Stomach (tissue), 9 donors: ENCODE results near the gene PRKCZ. TPM values are rescaled to one million over a fixed set of nuclear protein-coding genes. Genes with fewer than 3 reads are reported as not detected.

Experiments used
- DNase-seq, 2 donors: peaks; one replicate each; pipeline versions ENCODE4 v3.0.0 to v3.0.0-alpha.2; 2013 to 2019
- H3K27ac ChIP-seq, 5 donors: fragments of 200-600 bp in 4 of 5; sonication (generic) in 4 of 5; one replicate each; pipeline ENCODE4 v1.5.1; 2013 to 2019; ENCODE audit warnings: mild to moderate bottlenecking in 1 of 5, moderate library complexity in 1 of 5
- H3K27me3 ChIP-seq, 3 donors: fragments of 200-600 bp; sonication (generic); one replicate each; pipeline ENCODE4 v1.5.1; 2017 to 2019; ENCODE audit warnings: mixed run types in 1 of 3
- H3K36me3 ChIP-seq, 4 donors: fragments of 200-600 bp; sonication (generic); 1 replicate in 3 of 4; 2 replicates in 1 of 4; pipeline ENCODE4 v1.5.1; 2016 to 2019
- H3K4me1 ChIP-seq, 4 donors: fragments of 200-600 bp; sonication (generic); one replicate each; pipeline ENCODE4 v1.5.1; 2016 to 2019
- H3K4me3 ChIP-seq, 4 donors: fragments of 200-600 bp; sonication (generic) in 3 of 4; one replicate each; pipeline ENCODE4 v1.5.1; 2016 to 2019; ENCODE audit warnings: mild to moderate bottlenecking in 1 of 4
- H3K9me3 ChIP-seq, 4 donors: fragments of 200-600 bp; sonication (generic); one replicate each; pipeline ENCODE4 v1.5.1; 2016 to 2019
- EP300 ChIP-seq: sonication (generic); formaldehyde crosslinking; IDR thresholded peaks from one replicate; pipeline ENCODE4 v1.6.1; 2017; ENCODE audit warnings: antibody characterized with exemption
- POLR2A ChIP-seq, 4 donors: fragments of 450-650 bp; IDR thresholded peaks; one replicate each; pipeline ENCODE4 v1.6.1; 2016; ENCODE audit warnings: antibody characterized with exemption in 4 of 4, control low read depth in 2 of 4, mild to moderate bottlenecking in 1 of 4, moderate library complexity in 1 of 4
- POLR2AphosphoS5 ChIP-seq, 3 donors: sonication (generic); formaldehyde crosslinking; IDR thresholded peaks; one replicate each; pipeline ENCODE4 v1.6.1; 2016; ENCODE audit warnings: antibody characterized with exemption in 3 of 3
- WGBS, 5 donors: extraction: QIAGEN DNeasy Blood & Tissue Kit in 3 of 5; methylation state at CpG; one replicate each; pipeline versions ENCODE4 v1.1.5 to v1.1.7; 2013 to 2018; 5-methylcytosine and 5-hydroxymethylcytosine counted together
- intact Hi-C: fragments of 100-400 bp; cut with DNase I; formaldehyde crosslinking; loops from one replicate; pipeline ENCODE4 v1.15.1; 2023; ENCODE audit warnings: low total_unique reads
- polyA plus RNA-seq, 3 donors: library from polyadenylated mRNA; stranded (reverse); fragments of 200-250 nt; gene quantifications; one replicate each; pipeline ENCODE4 v1.2.3, GENCODE V29; 2013
- total RNA-seq, 5 donors: library from RNA; depleted of rRNA; stranded (reverse); fragments of >200 nt; gene quantifications; one replicate each; pipeline versions ENCODE4 v1.1.0 to v1.2.3, GENCODE V29; 2014 to 2016
- TF ChIP-seq, protein P1 (sequence below), 7 experiments: fragments of 450-650 bp in 4 of 7; fragments of 200-600 bp in 3 of 7; sonication (generic) in 3 of 7; IDR thresholded peaks; one replicate each; pipeline ENCODE4 v1.5.1; 2016 to 2019; ENCODE audit warnings: antibody characterized with exemption in 7 of 7, control low read depth in 2 of 7, mild to moderate bottlenecking in 1 of 7
- donor health status: healthy with polysubstance abuse.
- donor health status: Bipolar disorder and iron deficiency.
- donor health status: healthy.

Gene PRKCZ
- total and polyA plus RNA-seq, 8 donors, result 11.1 to 55.8 (median 25.5) TPM

- peaks cover 10 to 80% (median 60%) of the 10 kb centered on the region in 4 donors for H3K4me1 ChIP-seq
- peak; percentile 34 to 65 for DNase-seq
- intact Hi-C loops, result no loop called here
- H3K36me3 ChIP-seq, result no peaks in the 10 kb centered on the region
- WGBS, 5 donors, result 67 to 81% (median 73%) methylated on average over 15 to 25 of the region's 25 CpGs
- no peaks in the 10 kb centered on the region for H3K9me3 ChIP-seq
- no peak for TF ChIP-seq POLR2AphosphoS5 (IDR thresholded peaks at IDR 0.05)
- H3K27me3 ChIP-seq, result peaks cover 5 to 88% (median 34%) of the 10 kb centered on the region in 3 donors
- H3K4me3 ChIP-seq, result no peak overlapping the region
- no peak overlapping the region for H3K27ac ChIP-seq
These were observed 2.2 kb upstream of the PRKCZ start for GRCh38 chr1:2047749-2048729.

- DNase-seq, result peak; percentile 51 to 80
- Histone ChIP-seq H3K4me3 (peak overlapping the region; percentile 62 to 76 (median 70)), H3K27ac (peak overlapping the region; percentile 81 to 90 (median 86)), H3K27me3 (peaks cover 5 to 76% (median 27%) of the 10 kb centered on the region in 3 donors), H3K36me3 (no peaks in the 10 kb centered on the region), H3K9me3 (no peaks in the 10 kb centered on the region), H3K4me1 (peaks cover 10 to 75% (median 58%) of the 10 kb centered on the region in 4 donors)
- intact Hi-C loops, result no loop called here
- TF ChIP-seq POLR2AphosphoS5 (IDR thresholded peaks at IDR 0.05), result no peak
- no peak for TF ChIP-seq EP300
- no peak for TF ChIP-seq POLR2A (IDR thresholded peaks at IDR 0.05)
- TF ChIP-seq, protein P1, sequence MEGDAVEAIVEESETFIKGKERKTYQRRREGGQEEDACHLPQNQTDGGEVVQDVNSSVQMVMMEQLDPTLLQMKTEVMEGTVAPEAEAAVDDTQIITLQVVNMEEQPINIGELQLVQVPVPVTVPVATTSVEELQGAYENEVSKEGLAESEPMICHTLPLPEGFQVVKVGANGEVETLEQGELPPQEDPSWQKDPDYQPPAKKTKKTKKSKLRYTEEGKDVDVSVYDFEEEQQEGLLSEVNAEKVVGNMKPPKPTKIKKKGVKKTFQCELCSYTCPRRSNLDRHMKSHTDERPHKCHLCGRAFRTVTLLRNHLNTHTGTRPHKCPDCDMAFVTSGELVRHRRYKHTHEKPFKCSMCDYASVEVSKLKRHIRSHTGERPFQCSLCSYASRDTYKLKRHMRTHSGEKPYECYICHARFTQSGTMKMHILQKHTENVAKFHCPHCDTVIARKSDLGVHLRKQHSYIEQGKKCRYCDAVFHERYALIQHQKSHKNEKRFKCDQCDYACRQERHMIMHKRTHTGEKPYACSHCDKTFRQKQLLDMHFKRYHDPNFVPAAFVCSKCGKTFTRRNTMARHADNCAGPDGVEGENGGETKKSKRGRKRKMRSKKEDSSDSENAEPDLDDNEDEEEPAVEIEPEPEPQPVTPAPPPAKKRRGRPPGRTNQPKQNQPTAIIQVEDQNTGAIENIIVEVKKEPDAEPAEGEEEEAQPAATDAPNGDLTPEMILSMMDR (IDR thresholded peaks at IDR 0.05), result peak in 5 of 7 experiments; percentile 24 to 56 (median 40)
- WGBS, 5 donors, result 39 to 51% (median 46%) methylated on average over 14 of the region's 14 CpGs
These were observed 940 bp upstream of the PRKCZ start for GRCh38 chr1:2049225-2049717.

- WGBS, 5 donors, result 0 to 1% (median 1%) methylated on average over 20 to 51 of the region's 51 CpGs; no CpG with 5 or more reads in 2 of the 5 donors
- Histone ChIP-seq H3K4me3 (peak overlapping the region; percentile 62 to 76 (median 70)), H3K9me3 (no peaks in the 10 kb centered on the region), H3K27ac (peak overlapping the region; percentile 67 to 86 (median 81)), H3K4me1 (peaks cover 0 to 63% (median 47%) of the 10 kb centered on the region in 4 donors), H3K36me3 (peaks cover 0 to 2% (median 1%) of the 10 kb centered on the region in 4 donors), H3K27me3 (peaks cover 5 to 66% (median 23%) of the 10 kb centered on the region in 3 donors)
- DNase-seq, result no peak
- TF ChIP-seq POLR2A (IDR thresholded peaks at IDR 0.05) (no peak), POLR2AphosphoS5 (IDR thresholded peaks at IDR 0.05) (peak in 1 of 3 donors; percentile 4)
- intact Hi-C loops, result loop anchor here (5.0 kb wide), 1 partner anchor 103 kb away; no protein-coding TSS in a partner anchor
These were observed 216 bp downstream of the PRKCZ start for GRCh38 chr1:2050461-2050792.

DNA sequence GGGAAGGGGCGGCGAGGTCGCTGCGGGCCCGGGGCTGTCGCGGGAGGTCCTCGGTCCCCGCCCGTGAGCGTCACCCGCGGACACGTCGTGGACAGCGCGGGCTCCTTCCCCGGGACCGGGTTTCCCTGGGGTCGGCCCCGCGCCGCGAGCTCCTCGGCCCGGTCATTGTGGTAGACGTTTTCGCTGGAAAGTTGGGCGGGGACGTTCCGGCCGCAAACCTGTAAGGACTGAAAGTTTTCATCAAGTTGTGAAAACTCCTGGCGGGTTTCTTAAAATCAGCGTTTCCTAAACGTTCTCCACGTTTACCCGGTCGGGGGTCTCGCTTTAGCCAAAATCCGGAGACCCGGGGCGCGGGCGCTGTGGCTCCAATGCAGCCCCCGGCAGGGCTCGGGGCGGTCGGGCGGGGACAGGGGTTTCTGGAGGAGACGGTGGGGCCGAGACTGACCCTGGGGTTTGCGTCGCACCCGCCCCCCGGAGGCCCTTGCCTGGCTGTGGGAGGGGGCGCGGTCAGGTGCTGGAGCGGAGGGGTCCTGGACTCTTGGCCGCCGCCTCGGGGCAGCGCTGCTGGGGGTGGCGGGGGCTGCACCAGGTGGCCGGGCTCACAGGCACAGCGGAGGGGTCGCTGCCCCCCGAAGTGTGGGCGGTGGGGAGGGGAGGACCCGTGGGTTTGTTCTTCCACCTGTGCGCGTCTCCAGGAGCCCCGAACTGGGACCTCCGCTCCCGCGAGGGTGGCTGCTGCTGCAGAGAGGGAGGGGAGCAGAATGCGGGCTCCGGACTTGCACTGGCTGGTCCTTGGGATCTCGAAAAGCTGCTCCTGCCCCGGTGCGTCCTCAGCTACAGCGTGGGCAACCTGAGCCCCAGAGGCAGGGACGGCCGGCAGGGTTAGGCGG is 827 bp downstream of the PRKCZ start:
- DNase-seq, result peak; percentile 33 to 36
- 9 to 21% (median 16%) methylated on average over 29 to 84 of the region's 84 CpGs for WGBS, 5 donors
- Histone ChIP-seq H3K36me3 (peaks cover 0 to 8% (median 7%) of the 10 kb centered on the region in 4 donors), H3K27ac (peak overlapping the region; percentile 67 to 86 (median 81)), H3K4me1 (peaks cover 0 to 57% (median 41%) of the 10 kb centered on the region in 4 donors), H3K9me3 (no peaks in the 10 kb centered on the region), H3K27me3 (peaks cover 5 to 60% (median 23%) of the 10 kb centered on the region in 3 donors), H3K4me3 (peak overlapping the region; percentile 62 to 76 (median 70))
- intact Hi-C loops, result loop anchor here (5.0 kb wide), 1 partner anchor 104 kb away; no protein-coding TSS in a partner anchor
- no peak for TF ChIP-seq POLR2A (IDR thresholded peaks at IDR 0.05)
- TF ChIP-seq, protein P1 (IDR thresholded peaks at IDR 0.05), result no peak
- TF ChIP-seq POLR2AphosphoS5 (IDR thresholded peaks at IDR 0.05), result no peak
- no peak for TF ChIP-seq EP300
